Renal cortical epithelial cell (primary cell): ENCODE data around the gene GTF2E1. TPM values are rescaled to one million over a fixed set of nuclear protein-coding genes. Genes with fewer than 3 reads are reported as not detected.
"Not testable (repeated sequence)": the region's sequence is repeated elsewhere in the genome, so short reads cannot be mapped to it uniquely, and the experiment has no call there.

Experiments
- DNase-seq: peaks from one replicate; pipeline ENCODE4 v3.0.0-alpha.2; 2011; ENCODE audit warnings: low read depth
- total RNA-seq: library from RNA; depleted of rRNA; stranded (reverse); fragments of >200 nt; gene quantifications from 2 replicates; pipeline ENCODE4 v1.2.3, GENCODE V29; 2014

Gene GTF2E1
- total RNA-seq, 1 donor from 2014 or later: 31.9 TPM

- DNase-seq: no peak
These were observed 11.3 kb downstream of the GTF2E1 start for GRCh38 chr3:120753810-120754209.

- no peak for DNase-seq
These were observed 13.5 kb downstream of the GTF2E1 start for GRCh38 chr3:120756061-120756460.

GRCh38 chr3:120758551-120758950 is 16.0 kb downstream of the GTF2E1 start:
- DNase-seq: not testable (repeated sequence)

GRCh38 chr3:120762615-120763014 is 20.1 kb downstream of the GTF2E1 start:
- DNase-seq: no peak

GRCh38 chr3:120763601-120764000 is 21.1 kb downstream of the GTF2E1 start:
- DNase-seq: peak; percentile 28

GRCh38 chr3:120764206-120764605 is 21.7 kb downstream of the GTF2E1 start:
- DNase-seq: no peak

- DNase-seq: no peak
These were observed 23.4 kb downstream of the GTF2E1 start for GRCh38 chr3:120765830-120766493.

GRCh38 chr3:120766576-120766975 is 24.0 kb downstream of the GTF2E1 start:
- DNase-seq: no peak

- no peak for DNase-seq
These were observed 24.6 kb downstream of the GTF2E1 start for GRCh38 chr3:120767106-120767505.

GRCh38 chr3:120769436-120769835 is 26.9 kb downstream of the GTF2E1 start:
- DNase-seq: no peak

- DNase-seq: no peak
These were observed 28.3 kb downstream of the GTF2E1 start for GRCh38 chr3:120770891-120771290.

- peak; percentile 33 for DNase-seq
These were observed 29.5 kb downstream of the GTF2E1 start for GRCh38 chr3:120772081-120772480.

- DNase-seq: no peak
These were observed 31.4 kb downstream of the GTF2E1 start for GRCh38 chr3:120773932-120774331.

GRCh38 chr3:120775411-120775810 is 32.9 kb downstream of the GTF2E1 start:
- DNase-seq: no peak

GRCh38 chr3:120778776-120779175 is 36.2 kb downstream of the GTF2E1 start:
- no peak for DNase-seq

- DNase-seq: peak; percentile 63
These were observed 38.4 kb downstream of the GTF2E1 start for GRCh38 chr3:120780977-120781376.

GRCh38 chr3:120785832-120786231 is 43.3 kb downstream of the GTF2E1 start:
- peak; percentile 26 for DNase-seq

- DNase-seq: no peak
These were observed 48.5 kb downstream of the GTF2E1 start for GRCh38 chr3:120791010-120791409.

GRCh38 chr3:120791913-120792312 is 49.4 kb downstream of the GTF2E1 start:
- DNase-seq: peak; percentile 27

- no peak for DNase-seq
These were observed 51.1 kb downstream of the GTF2E1 start for GRCh38 chr3:120793601-120794000.

- peak; percentile 74 for DNase-seq
These were observed 52.6 kb downstream of the GTF2E1 start for GRCh38 chr3:120795017-120795648.

- DNase-seq: no peak
These were observed 53.4 kb downstream of the GTF2E1 start for GRCh38 chr3:120795959-120796358.

GRCh38 chr3:120796976-120797375 is 54.4 kb downstream of the GTF2E1 start:
- DNase-seq: no peak

GRCh38 chr3:120797857-120798256 is 55.3 kb downstream of the GTF2E1 start:
- no peak for DNase-seq
